Measurements from ENCODE around the gene MIEN1. TPM values are rescaled to one million over a fixed set of nuclear protein-coding genes. Genes with fewer than 3 reads are reported as not detected.

MIEN1 gene
- total RNA-seq, 1 donor from 2014 or later, result 46.4 TPM

GRCh38 chr17:39744836-39745215, 14.5 kb upstream of the MIEN1 start:
- Histone ChIP-seq H3K27ac (no peak overlapping the region), H3K4me1 (peaks cover 14% of the 10 kb centered on the region), H3K36me3 (peaks cover 25% of the 10 kb centered on the region), H3K9me3 (no peaks in the 10 kb centered on the region), H3K27me3 (ENCODE audit: low read depth) (peaks cover 13% of the 10 kb centered on the region), H3K4me3 (no peak overlapping the region)
- TF ChIP-seq, protein P1, sequence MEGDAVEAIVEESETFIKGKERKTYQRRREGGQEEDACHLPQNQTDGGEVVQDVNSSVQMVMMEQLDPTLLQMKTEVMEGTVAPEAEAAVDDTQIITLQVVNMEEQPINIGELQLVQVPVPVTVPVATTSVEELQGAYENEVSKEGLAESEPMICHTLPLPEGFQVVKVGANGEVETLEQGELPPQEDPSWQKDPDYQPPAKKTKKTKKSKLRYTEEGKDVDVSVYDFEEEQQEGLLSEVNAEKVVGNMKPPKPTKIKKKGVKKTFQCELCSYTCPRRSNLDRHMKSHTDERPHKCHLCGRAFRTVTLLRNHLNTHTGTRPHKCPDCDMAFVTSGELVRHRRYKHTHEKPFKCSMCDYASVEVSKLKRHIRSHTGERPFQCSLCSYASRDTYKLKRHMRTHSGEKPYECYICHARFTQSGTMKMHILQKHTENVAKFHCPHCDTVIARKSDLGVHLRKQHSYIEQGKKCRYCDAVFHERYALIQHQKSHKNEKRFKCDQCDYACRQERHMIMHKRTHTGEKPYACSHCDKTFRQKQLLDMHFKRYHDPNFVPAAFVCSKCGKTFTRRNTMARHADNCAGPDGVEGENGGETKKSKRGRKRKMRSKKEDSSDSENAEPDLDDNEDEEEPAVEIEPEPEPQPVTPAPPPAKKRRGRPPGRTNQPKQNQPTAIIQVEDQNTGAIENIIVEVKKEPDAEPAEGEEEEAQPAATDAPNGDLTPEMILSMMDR (IDR thresholded peaks at IDR 0.05), result no peak
- ATAC-seq, result no peak
- DNase-seq, result peak; percentile 32
- intact Hi-C loops (cut with DNase I), result no loop called here

DNA sequence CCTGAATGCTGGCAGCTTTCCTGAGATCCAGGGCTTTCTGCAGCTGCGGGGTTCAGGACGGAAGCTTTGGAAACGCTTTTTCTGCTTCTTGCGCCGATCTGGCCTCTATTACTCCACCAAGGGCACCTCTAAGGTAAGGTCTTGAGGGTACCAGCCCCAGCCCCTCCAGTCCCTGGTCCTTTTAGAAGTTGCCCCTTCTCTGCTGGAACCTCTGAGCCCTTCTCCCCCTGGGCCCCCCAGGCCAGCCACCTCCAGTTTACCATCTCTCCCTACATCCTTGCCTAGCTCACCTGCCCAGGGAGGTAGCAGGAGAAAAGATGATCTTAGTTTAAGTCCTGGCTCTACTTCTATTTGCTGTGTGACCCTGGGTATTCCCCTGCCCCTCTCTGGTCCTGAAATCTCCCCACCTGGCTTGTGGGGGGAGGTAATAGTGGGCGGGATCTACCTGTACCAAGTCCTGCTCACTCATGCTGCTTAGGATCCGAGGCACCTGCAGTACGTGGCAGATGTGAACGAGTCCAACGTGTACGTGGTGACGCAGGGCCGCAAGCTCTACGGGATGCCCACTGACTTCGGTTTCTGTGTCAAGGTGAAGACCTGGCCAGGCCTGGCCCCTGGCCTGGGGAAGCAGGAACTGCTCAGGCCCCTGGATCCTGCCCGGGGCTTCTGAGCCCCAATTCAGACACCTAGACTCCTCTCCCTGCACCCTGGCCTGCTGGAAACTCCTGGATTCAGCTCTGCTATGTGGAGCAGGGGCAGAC, 13.9 kb upstream of the MIEN1 start:
- peaks cover 19% of the 10 kb centered on the region for H3K27me3 ChIP-seq (ENCODE audit: low read depth)
- DNase-seq, result peak; percentile 37
- intact Hi-C loops (cut with DNase I), result no loop called here

GRCh38 chr17:39742856-39743436, 12.6 kb upstream of the MIEN1 start:
- H3K4me3 ChIP-seq, result no peak overlapping the region
- DNase-seq, result no peak
- no peak overlapping the region for H3K27ac ChIP-seq
- peaks cover 25% of the 10 kb centered on the region for H3K36me3 ChIP-seq
- TF ChIP-seq, protein P1 (IDR thresholded peaks at IDR 0.05), result no peak
- ATAC-seq, result no peak
- no peaks in the 10 kb centered on the region for H3K9me3 ChIP-seq
- intact Hi-C loops (cut with DNase I), result no loop called here
- peaks cover 17% of the 10 kb centered on the region for H3K4me1 ChIP-seq
- H3K27me3 ChIP-seq (ENCODE audit: low read depth), result peaks cover 31% of the 10 kb centered on the region

More for the DNA sequence above, 13.9 kb upstream of the MIEN1 start:
- TF ChIP-seq, protein P1 (IDR thresholded peaks at IDR 0.05), result no peak
- H3K4me1 ChIP-seq, result peaks cover 14% of the 10 kb centered on the region
- H3K9me3 ChIP-seq, result no peaks in the 10 kb centered on the region
- peaks cover 25% of the 10 kb centered on the region for H3K36me3 ChIP-seq
- no peak overlapping the region for H3K4me3 ChIP-seq
- no peak for ATAC-seq
- H3K27ac ChIP-seq, result no peak overlapping the region

DNA sequence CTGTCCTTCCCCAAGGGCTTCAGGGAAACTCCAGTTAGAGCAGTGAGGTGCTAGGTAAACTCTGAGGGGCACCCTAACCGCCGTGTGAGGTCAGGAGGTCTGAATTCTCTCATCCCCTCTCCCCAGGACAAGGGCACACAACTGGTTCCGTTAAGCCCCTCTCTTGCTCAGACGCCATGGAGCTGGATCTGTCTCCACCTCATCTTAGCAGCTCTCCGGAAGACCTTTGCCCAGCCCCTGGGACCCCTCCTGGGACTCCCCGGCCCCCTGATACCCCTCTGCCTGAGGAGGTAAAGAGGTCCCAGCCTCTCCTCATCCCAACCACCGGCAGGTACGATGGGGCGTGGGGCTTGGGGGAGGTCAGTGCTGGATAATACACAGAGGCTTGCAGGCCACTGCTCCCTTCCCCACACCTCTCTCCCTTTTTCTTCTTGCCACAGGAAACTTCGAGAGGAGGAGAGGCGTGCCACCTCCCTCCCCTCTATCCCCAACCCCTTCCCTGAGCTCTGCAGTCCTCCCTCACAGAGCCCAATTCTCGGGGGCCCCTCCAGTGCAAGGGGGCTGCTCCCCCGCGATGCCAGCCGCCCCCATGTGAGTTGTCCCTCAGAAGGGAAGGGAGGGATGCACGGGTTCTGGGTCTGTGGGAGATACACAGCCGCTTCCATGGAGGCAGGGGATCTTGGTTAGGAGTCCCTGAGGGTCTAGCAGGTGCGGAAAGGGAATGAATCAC, 12.0 kb upstream of the MIEN1 start:
- Histone ChIP-seq H3K4me3 (no peak overlapping the region), H3K4me1 (peaks cover 19% of the 10 kb centered on the region), H3K27me3 (ENCODE audit: low read depth) (peaks cover 38% of the 10 kb centered on the region), H3K36me3 (peaks cover 25% of the 10 kb centered on the region), H3K27ac (no peak overlapping the region), H3K9me3 (no peaks in the 10 kb centered on the region)
- TF ChIP-seq, protein P1 (IDR thresholded peaks at IDR 0.05), result no peak
- intact Hi-C loops (cut with DNase I), result no loop called here
- ATAC-seq (no peak), DNase-seq (no peak)

DNA sequence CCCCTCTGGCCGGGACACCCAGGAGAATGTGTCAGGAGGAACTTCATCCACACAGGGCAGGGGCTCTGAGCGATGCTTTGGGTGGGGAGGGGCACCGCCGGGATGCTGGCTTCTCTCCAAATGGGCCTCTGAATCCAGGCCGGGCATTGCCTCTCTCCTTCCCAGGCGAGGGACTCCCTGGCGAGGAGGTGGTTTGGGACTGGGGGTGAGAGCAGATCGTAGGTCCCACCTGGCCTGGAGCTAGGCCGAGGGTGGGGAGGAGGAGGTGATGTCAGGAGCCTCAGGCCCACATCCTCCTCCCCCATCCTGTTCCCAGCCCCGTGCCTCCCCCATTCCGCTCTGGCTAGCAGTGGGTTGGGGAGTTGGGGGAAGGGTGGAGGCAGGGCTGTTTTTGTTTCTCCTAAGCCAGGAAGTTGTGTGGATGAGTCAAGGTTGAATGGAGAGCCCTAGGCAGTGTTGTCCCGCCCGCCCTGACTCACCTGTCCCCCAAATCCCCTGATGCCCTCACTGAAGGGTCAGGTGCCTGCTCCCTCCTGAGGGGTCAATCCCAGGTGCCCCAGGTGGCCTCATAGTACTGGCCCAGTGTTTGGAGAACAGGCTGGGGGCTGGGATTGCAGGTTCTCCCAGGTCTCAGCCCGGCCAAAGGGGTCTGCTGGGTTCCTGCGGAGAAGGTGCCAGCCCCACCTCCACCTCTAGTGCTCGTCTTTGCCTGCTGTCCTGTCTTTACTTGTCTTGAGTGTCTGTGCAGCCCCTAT, 10.2 kb upstream of the MIEN1 start:
- ATAC-seq (no peak), DNase-seq (no peak)
- H3K9me3 ChIP-seq, result no peaks in the 10 kb centered on the region
- TF ChIP-seq, protein P1 (IDR thresholded peaks at IDR 0.05), result no peak
- peak overlapping the region; percentile 76 for H3K27ac ChIP-seq
- intact Hi-C loops (cut with DNase I), result no loop called here
- H3K4me1 ChIP-seq, result peaks cover 24% of the 10 kb centered on the region
- H3K27me3 ChIP-seq (ENCODE audit: low read depth), result peaks cover 39% of the 10 kb centered on the region
- peaks cover 21% of the 10 kb centered on the region for H3K36me3 ChIP-seq
- peak overlapping the region; percentile 62 for H3K4me3 ChIP-seq

Data from lower lobe of right lung (tissue), 2 donors.